CD14-positive monocyte (primary cell): ENCODE measurements around the gene TREX2. TPM values are rescaled to one million over a fixed set of nuclear protein-coding genes. Genes with fewer than 3 reads are reported as not detected.

ENCODE experiments used
- DNase-seq, 3 donors: peaks; one replicate each; pipeline ENCODE4 v3.0.0-alpha.2; 2011 to 2022
- H2AFZ ChIP-seq: 2 replicates; pipeline ENCODE4 v1.6.0; 2012; ENCODE audit warnings: mild to moderate bottlenecking, low read depth, low read length, inconsistent platforms; ENCODE audit not compliant: insufficient read depth, poor library complexity, severe bottlenecking
- H3K27ac ChIP-seq, 2 donors: 1 replicate in 1 of 2; 2 replicates in 1 of 2; pipeline ENCODE4 v1.5.1; 2012 to 2013; ENCODE audit warnings: low read length in 2 of 2, control low read depth in 1 of 2, inconsistent platforms in 1 of 2, low read depth in 1 of 2, mild to moderate bottlenecking in 1 of 2
- H3K27me3 ChIP-seq, 2 donors: one replicate each; pipeline versions ENCODE4 v1.6.0 to v1.6.1; 2011 to 2013; ENCODE audit warnings: low read length in 2 of 2; ENCODE audit not compliant: control insufficient read depth in 2 of 2, insufficient read depth in 2 of 2
- H3K36me3 ChIP-seq, 2 donors: replicated peaks in 1 of 2; 1 replicate in 1 of 2; 2 replicates in 1 of 2; pipeline versions ENCODE4 v1.5.1 to v1.6.1; 2012 to 2013; ENCODE audit warnings: low read length in 2 of 2, control low read depth in 1 of 2, inconsistent platforms in 1 of 2, mild to moderate bottlenecking in 1 of 2; ENCODE audit not compliant: insufficient read depth in 2 of 2, control insufficient read depth in 1 of 2
- H3K4me1 ChIP-seq, 2 donors: 1 replicate in 1 of 2; 2 replicates in 1 of 2; pipeline versions ENCODE4 v1.5.1 to v1.6.1; 2012 to 2013; ENCODE audit warnings: low read length in 2 of 2, control low read depth in 1 of 2, inconsistent platforms in 1 of 2, mild to moderate bottlenecking in 1 of 2, moderate library complexity in 1 of 2; ENCODE audit not compliant: insufficient read depth in 2 of 2, control insufficient read depth in 1 of 2
- H3K4me2 ChIP-seq: replicated peaks from 2 replicates; pipeline ENCODE3; 2012; ENCODE audit warnings: low read length, moderate library complexity, mild to moderate bottlenecking; ENCODE audit not compliant: poor library complexity, severe bottlenecking; ENCODE audit errors: extremely low read depth
- H3K4me3 ChIP-seq, 3 experiments: fragments of 200-600 bp in 1 of 3; sonication (generic) in 1 of 3; replicated peaks in 1 of 3; 1 replicate in 2 of 3; 2 replicates in 1 of 3; pipeline ENCODE4 v1.5.1; 2011 to 2013; ENCODE audit warnings: low read length in 3 of 3, mild to moderate bottlenecking in 3 of 3, control low read depth in 2 of 3, low read depth in 2 of 3, inconsistent platforms in 1 of 3, moderate library complexity in 1 of 3
- H3K79me2 ChIP-seq: 2 replicates; pipeline ENCODE4 v1.6.0; 2012; ENCODE audit warnings: mild to moderate bottlenecking, control low read depth, inconsistent platforms, low read length, moderate library complexity; ENCODE audit not compliant: insufficient read depth
- H3K9ac ChIP-seq: 2 replicates; pipeline ENCODE4 v1.6.0; 2017; ENCODE audit warnings: low read length, mild to moderate bottlenecking; ENCODE audit not compliant: insufficient read depth, poor library complexity, severe bottlenecking
- H3K9me3 ChIP-seq, 2 donors: replicated peaks in 1 of 2; 1 replicate in 1 of 2; 2 replicates in 1 of 2; pipeline versions ENCODE4 v1.5.1 to v1.6.1; 2012 to 2013; ENCODE audit warnings: low read length in 2 of 2, control low read depth in 1 of 2; ENCODE audit not compliant: control insufficient read depth in 1 of 2, insufficient read depth in 1 of 2
- H4K20me1 ChIP-seq: 2 replicates; pipeline ENCODE4 v1.6.0; 2012; ENCODE audit warnings: mild to moderate bottlenecking, low read length, control low read depth, moderate library complexity; ENCODE audit not compliant: insufficient read depth
- H3K27ac Mint-ChIP-seq, 7 donors: one replicate each; pipeline ENCODE4 v1.8.0; 2020; ENCODE audit warnings: mild to moderate bottlenecking in 7 of 7, mixed read lengths in 7 of 7, moderate library complexity in 6 of 7, inconsistent platforms in 2 of 7
- H3K27me3 Mint-ChIP-seq, 3 donors: one replicate each; pipeline ENCODE4 v1.8.0; 2021 to 2022; ENCODE audit warnings: low read depth in 3 of 3, mild to moderate bottlenecking in 3 of 3, mixed read lengths in 3 of 3, moderate library complexity in 3 of 3, inconsistent platforms in 1 of 3
- H3K36me3 Mint-ChIP-seq, 2 donors: one replicate each; pipeline ENCODE4 v1.8.0; 2020; ENCODE audit warnings: mixed read lengths in 2 of 2, inconsistent platforms in 1 of 2, mild to moderate bottlenecking in 1 of 2
- H3K4me1 Mint-ChIP-seq: one replicate; pipeline ENCODE4 v1.8.0; 2020; ENCODE audit warnings: mild to moderate bottlenecking, mixed read lengths
- H3K4me3 Mint-ChIP-seq, 2 donors: one replicate each; pipeline ENCODE4 v1.8.0; 2020; ENCODE audit warnings: mild to moderate bottlenecking in 2 of 2, mixed read lengths in 2 of 2, moderate library complexity in 1 of 2
- H3K9me3 Mint-ChIP-seq, 7 donors: one replicate each; pipeline ENCODE4 v1.8.0; 2020 to 2022; ENCODE audit warnings: mixed read lengths in 7 of 7, mild to moderate bottlenecking in 6 of 7, moderate library complexity in 6 of 7, inconsistent platforms in 2 of 7
- WGBS: methylation state at CpG from one replicate; pipeline ENCODE4 v1.1.5; 2013; ENCODE audit warnings: missing lambda C conversion rate; ENCODE audit not compliant: insufficient coverage; 5-methylcytosine and 5-hydroxymethylcytosine counted together
- intact Hi-C, 2 donors: fragments of 100-400 bp; cut with micrococcal nuclease; formaldehyde crosslinking; loops; one replicate each; pipeline versions ENCODE4 v1.15.0 to v1.15.1; 2023
- polyA plus RNA-seq, 3 donors: library from polyadenylated mRNA; depleted of rRNA in 1 of 3; unstranded in 2 of 3; stranded (reverse) in 1 of 3; fragments of 300-500 nt in 2 of 3; fragments of >200 nt in 1 of 3; fragmentation: Illumina TruSeq in 2 of 3; gene quantifications; 1 replicate in 2 of 3; 2 replicates in 1 of 3; pipeline ENCODE4 v1.2.3, GENCODE V29; 2012 to 2021
- TF ChIP-seq, protein P1 (sequence below): fragments of 200-600 bp; IDR thresholded peaks from one replicate; pipeline ENCODE4 v1.8.0; 2022; ENCODE audit warnings: antibody characterized with exemption, mild to moderate bottlenecking

TREX2 gene
- polyA plus RNA-seq, 3 donors = 1.5 TPM; not detected in 2

DNA sequence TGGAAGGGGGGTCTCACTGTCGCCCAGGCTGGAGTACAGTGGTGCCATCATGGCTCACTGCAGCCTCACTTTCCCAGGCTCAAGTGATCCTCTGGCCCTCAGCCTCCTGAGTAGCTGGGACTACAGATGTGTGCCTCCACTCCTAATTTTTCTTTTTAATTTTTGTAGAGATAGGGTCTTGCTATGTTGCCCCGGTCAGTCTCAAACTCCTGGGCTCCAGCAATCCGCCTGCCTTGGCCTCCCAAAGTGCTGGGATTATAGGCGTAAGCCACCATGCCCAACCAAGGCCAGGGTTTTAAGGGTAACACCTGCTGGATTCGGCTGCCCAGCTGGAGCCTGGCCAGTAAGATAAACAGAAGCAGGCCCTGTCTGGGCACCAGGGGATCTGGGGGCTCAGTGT is 3.4 kb downstream of the TREX2 start:
- H3K27me3 ChIP-seq = no peaks in the 10 kb centered on the region
- peaks cover 0 to 2% (median 0%) of the 10 kb centered on the region in 7 donors for H3K9me3 Mint-ChIP-seq
- peaks cover 0 to 4% of the 10 kb centered on the region in 2 donors for H3K36me3 Mint-ChIP-seq
- H3K79me2 ChIP-seq = no peaks in the 10 kb centered on the region
- H3K4me3 Mint-ChIP-seq = no peak overlapping the region
- H3K4me2 ChIP-seq = no peak overlapping the region
- H3K4me1 Mint-ChIP-seq = no peaks in the 10 kb centered on the region
- no peaks in the 10 kb centered on the region for H3K9me3 ChIP-seq
- no peak overlapping the region for H2AFZ ChIP-seq
- no peak for DNase-seq
- peaks cover 0 to 8% (median 5%) of the 10 kb centered on the region in 3 donors for H3K27me3 Mint-ChIP-seq
- intact Hi-C loops = no loop called here
- H3K4me1 ChIP-seq = no peaks in the 10 kb centered on the region
- H3K4me3 ChIP-seq = no peak overlapping the region
- no peak overlapping the region for H3K9ac ChIP-seq
- peaks cover 0 to under 1% of the 10 kb centered on the region in 2 donors for H3K36me3 ChIP-seq
- H3K27ac ChIP-seq = no peak overlapping the region
- 93% methylated on average over 3 of the region's 5 CpGs for WGBS
- no peaks in the 10 kb centered on the region for H4K20me1 ChIP-seq
- TF ChIP-seq, protein P1, sequence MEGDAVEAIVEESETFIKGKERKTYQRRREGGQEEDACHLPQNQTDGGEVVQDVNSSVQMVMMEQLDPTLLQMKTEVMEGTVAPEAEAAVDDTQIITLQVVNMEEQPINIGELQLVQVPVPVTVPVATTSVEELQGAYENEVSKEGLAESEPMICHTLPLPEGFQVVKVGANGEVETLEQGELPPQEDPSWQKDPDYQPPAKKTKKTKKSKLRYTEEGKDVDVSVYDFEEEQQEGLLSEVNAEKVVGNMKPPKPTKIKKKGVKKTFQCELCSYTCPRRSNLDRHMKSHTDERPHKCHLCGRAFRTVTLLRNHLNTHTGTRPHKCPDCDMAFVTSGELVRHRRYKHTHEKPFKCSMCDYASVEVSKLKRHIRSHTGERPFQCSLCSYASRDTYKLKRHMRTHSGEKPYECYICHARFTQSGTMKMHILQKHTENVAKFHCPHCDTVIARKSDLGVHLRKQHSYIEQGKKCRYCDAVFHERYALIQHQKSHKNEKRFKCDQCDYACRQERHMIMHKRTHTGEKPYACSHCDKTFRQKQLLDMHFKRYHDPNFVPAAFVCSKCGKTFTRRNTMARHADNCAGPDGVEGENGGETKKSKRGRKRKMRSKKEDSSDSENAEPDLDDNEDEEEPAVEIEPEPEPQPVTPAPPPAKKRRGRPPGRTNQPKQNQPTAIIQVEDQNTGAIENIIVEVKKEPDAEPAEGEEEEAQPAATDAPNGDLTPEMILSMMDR = no peak
- no peak overlapping the region for H3K27ac Mint-ChIP-seq

DNA sequence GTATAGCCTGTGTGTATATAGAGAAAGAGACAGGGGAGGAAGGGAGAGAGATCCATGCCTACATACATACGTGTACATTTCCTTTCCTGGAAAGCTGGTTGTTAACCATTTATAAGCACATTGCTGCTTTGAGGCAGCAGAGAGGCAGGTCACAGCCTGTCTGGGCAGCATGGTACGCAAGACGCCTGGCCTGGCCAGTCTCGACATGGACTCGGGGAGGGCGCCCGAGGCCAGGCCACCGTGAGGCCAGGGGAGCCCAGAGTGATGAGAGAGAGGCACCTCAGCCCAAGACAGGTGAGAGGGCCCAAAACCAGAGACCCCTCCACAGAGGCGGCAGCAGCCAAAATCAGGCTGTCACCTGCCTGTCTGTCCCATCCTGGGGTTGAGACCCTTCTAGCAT is 3.9 kb downstream of the TREX2 start:
- Mint-ChIP-seq H3K4me1 (no peaks in the 10 kb centered on the region), H3K27me3 (peaks cover 0 to 8% (median 5%) of the 10 kb centered on the region in 3 donors), H3K27ac (no peak overlapping the region), H3K36me3 (no peaks in the 10 kb centered on the region), H3K4me3 (no peak overlapping the region), H3K9me3 (peaks cover 0 to 2% (median 0%) of the 10 kb centered on the region in 7 donors)
- no peaks in the 10 kb centered on the region for H3K79me2 ChIP-seq
- H3K4me2 ChIP-seq = no peak overlapping the region
- no peaks in the 10 kb centered on the region for H3K27me3 ChIP-seq
- intact Hi-C loops = no loop called here
- no peak overlapping the region for H3K9ac ChIP-seq
- H3K4me1 ChIP-seq = no peaks in the 10 kb centered on the region
- H3K4me3 ChIP-seq = no peak overlapping the region
- H3K27ac ChIP-seq = no peak overlapping the region
- WGBS = no CpG with 5 or more reads among the region's 9 CpGs
- no peaks in the 10 kb centered on the region for H3K36me3 ChIP-seq
- H4K20me1 ChIP-seq = no peaks in the 10 kb centered on the region
- DNase-seq = no peak
- H2AFZ ChIP-seq = no peak overlapping the region
- no peaks in the 10 kb centered on the region for H3K9me3 ChIP-seq
- TF ChIP-seq, protein P1 = no peak
